RPMI7951 (cell line): ENCODE measurements around the gene NANOS3. TPM values are rescaled to one million over a fixed set of nuclear protein-coding genes. Genes with fewer than 3 reads are reported as not detected.
A peak's percentile ranks its signal among the peaks of the same experiment; 100 is the strongest.

ENCODE experiments used
- DNase-seq: peaks from one replicate; pipeline ENCODE4 v3.0.0-alpha.2; 2012; ENCODE audit warnings: low read depth
- total RNA-seq: library from RNA; depleted of rRNA; stranded (reverse); fragments of >200 nt; shearing (Covaris generic); gene quantifications from 2 replicates; pipeline ENCODE4 v1.2.3, GENCODE V29; 2014

Gene NANOS3
- total RNA-seq, 1 experiment from 2014 or later, result 1.3 TPM

- DNase-seq, result no peak
Measured at GRCh38 chr19:13885826-13886365, 9.0 kb downstream of the NANOS3 start.

GRCh38 chr19:13887018-13887436 lies 10.1 kb downstream of the NANOS3 start:
- DNase-seq, result no peak

DNA sequence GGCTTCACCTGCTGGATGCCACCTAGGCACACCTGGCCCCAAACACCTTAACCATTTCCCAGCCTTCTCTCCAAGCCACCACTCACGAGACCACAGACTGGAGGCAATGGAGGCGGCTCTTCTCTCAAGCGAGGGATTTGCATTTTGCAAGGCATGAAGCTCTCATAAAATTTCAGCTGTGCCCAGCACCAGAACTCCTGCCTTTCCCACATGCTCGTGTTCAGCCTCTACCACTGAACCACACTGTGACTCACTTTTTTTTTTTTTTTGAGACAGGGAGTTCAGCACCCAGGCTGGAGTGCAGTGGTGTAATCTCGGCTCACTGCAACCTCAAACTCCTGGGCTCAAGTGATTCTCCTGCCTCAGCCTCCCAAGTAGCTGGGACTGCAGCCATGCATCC lies 10.6 kb downstream of the NANOS3 start:
- peak; percentile 57 for DNase-seq

- no peak for DNase-seq
Measured at GRCh38 chr19:13888281-13888680, 11.3 kb downstream of the NANOS3 start.

DNA sequence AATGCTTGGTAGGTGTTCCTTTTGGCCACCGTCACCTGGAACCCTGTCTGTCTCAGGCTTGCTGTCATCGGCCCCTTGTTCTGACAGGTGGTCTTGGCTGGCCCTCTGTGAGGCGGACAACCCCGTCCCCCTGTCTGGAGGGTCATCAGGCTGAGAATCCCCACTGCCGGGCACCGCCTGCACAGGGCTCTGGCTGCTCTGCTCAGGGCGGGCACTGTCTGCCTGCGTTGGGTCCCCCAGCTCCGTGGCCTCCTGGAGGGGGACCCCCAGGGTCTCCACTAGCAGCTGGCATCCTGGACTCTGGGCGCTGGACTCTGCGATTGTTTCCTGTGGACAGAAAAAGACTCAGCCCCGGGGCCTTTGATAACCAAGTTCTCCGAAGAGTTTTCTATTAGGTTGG lies 13.2 kb downstream of the NANOS3 start:
- no peak for DNase-seq

DNA sequence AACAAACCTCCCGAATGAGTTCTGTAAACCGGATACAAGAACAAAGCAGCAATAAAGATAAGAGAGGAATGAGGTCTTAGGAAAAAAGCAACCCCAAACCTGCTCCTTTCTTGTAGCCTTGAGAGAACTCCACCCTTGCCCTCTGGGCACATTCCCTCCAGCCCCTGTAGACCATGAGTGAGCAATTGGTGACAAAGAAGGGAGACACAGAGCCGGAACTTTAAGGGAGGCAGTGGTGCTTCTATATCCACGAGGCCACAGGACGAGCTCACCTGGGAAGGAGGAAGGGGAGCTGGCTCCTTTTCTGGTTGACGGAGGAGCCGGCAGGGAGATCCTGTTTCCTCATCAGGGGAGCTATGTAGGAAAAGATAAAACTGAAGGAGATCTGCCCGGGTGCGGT lies 15.9 kb downstream of the NANOS3 start:
- DNase-seq, result no peak

- DNase-seq, result no peak
Measured at GRCh38 chr19:13894552-13894951, 17.6 kb downstream of the NANOS3 start.

DNA sequence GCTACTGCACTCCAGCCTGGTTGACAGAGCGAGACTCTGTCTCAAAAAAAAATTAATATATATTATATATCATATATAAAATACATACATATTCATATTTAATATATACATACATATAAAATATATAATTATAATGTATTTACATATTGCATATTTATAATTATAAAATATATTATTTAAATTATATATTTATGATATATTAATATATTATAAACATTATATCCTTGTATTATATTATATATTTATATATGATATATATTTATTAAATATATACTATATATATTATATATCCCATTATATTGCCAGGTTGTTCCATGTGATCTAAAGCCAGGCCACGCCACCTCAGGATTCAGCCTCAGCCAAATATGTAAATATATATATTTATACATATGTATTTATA lies 19.3 kb downstream of the NANOS3 start:
- no peak for DNase-seq

DNA sequence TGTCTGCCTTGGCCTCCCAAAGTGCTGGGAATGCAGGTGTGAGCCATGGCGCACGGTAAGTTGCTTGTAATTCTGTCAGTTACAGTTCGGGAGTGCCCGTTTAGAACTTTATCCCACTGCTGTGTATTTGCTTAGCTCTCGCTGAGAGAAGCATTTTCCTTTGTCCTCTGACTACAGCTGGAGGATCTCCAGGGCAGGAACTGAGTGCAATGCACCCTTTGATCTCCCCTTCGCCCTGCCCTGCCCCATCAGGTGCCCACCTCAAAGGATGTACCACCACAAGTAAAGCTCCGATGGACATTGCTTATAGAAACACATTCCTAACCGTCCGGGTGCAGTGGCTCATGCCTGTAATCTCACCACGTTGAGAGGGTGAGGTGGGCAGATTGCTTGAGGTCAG lies 22.5 kb downstream of the NANOS3 start:
- DNase-seq, result no peak

GRCh38 chr19:13899912-13900584 lies 23.1 kb downstream of the NANOS3 start:
- DNase-seq, result no peak

DNA sequence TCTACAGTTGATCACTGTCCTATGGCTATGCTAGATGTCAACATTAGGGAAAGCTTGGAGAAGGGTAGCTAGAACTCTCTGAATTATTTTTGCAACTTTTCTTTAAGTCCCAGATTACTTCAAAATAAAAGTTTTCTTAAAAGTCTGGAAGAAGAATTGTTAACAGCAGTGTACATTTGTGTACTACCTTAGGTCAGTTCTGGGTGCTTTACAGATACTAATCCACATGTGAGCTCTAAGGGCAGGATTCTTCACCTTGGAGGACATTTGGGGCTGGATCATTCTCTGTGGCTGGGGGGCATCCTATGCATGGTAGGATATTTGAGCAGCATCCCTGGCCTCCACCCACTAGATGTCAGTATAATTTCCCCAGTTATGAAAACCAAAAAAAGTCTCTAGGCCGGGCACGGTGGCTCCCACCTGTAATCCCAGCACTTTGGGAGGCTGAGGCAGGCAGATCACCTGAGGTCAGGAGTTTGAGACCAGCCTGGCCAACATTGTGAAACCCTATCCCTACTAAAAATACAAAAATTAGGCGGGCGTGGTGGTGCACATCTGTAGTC lies 26.1 kb downstream of the NANOS3 start:
- peak; percentile 33 for DNase-seq

- peak; percentile 84 for DNase-seq
Measured at GRCh38 chr19:13905634-13906520, 28.9 kb downstream of the NANOS3 start, which contains the start of the genes BRME1 and CC2D1A. Gene BRME1, minus strand, starts transcription at chr19:13906117. Its CDS starts 1,225 bp downstream, at chr19:13904892. Gene CC2D1A, plus strand, starts transcription at chr19:13906201. Its CDS starts 241 bp downstream, at chr19:13906442.

- DNase-seq, result no peak
Measured at GRCh38 chr19:13906521-13906904, 29.6 kb downstream of the NANOS3 start.

DNA sequence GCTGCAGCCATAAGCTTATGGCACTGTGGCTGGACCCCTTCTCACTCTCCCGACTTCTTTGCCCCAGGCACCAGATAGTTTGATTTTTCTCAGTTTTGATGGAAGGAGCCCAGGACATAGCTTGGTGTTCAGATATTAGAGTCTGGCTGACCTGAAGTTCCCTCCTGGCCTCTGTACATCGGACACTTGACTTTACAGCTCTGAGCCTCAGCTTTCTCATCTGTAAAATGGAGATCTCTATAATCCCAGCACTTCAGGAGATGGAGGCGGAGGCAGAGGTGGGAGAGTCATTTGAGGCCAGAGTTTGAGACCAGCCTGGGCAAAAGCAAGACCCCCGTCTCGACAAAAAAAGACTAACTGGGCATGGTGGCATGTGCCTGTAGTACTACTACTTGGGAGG lies 30.0 kb downstream of the NANOS3 start:
- DNase-seq, result no peak

DNA sequence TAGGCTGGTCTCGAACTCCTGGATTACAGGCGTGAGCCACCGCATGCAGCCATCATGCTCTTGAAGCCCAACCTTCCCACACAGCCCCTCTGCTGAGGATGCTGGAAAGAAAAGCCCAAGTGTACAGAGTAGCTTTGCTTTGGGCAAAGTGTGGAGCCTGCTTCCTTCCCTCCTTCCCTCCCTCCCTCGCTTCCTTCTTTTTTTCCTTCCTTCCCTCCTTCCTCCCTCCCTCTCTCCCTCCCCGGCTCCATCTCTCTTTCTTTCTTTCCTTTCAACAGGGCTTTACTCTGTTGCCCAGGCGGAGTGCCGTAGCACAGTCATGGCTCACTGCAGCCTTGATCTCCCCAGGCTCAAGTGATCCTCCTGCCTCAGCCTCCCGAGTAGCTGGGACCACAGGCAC lies 31.7 kb downstream of the NANOS3 start:
- no peak for DNase-seq

- no peak for DNase-seq
Measured at GRCh38 chr19:13909430-13909829, 32.5 kb downstream of the NANOS3 start.

DNA sequence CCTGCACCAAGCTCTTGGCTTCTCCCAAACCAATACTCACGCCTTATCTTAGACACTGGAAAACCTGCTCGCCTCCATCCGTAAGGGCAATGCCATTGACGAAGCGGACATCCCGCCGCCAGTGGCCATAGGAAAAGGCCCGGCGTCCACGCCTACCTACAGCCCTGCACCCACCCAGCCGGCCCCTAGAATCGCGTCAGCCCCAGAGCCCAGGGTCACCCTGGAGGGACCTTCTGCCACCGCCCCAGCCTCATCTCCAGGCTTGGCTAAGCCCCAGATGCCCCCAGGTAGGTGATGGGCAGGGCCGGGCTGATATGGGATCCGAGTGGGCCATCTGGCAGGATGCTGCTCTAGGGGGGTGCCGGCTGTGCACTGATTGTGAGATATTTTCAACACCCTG lies 36.4 kb downstream of the NANOS3 start:
- DNase-seq, result no peak

- DNase-seq, result no peak
Measured at GRCh38 chr19:13914777-13915176, 37.8 kb downstream of the NANOS3 start.

DNA sequence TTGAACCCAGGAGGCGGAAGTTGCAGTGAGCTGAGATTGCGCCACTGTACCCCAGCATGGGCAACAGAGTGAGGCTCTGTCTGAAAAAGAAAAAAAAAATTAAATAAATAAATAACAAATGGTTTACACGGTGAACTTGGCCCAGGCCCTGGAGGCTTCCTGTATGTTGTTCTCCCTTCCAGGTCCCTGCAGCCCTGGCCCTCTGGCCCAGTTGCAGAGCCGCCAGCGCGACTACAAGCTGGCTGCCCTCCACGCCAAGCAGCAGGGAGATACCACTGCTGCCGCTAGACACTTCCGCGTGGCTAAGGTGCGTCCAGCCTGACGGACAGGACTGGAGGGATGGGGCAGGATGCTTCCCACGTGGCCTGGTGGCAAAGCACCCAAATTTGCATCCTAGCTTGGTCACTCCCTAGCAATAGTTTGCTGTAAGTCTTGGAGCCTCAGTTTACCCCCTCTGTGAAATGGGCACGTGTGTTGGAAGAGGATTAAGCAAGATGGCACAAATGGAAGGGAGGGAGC lies 41.0 kb downstream of the NANOS3 start:
- DNase-seq, result no peak

DNA sequence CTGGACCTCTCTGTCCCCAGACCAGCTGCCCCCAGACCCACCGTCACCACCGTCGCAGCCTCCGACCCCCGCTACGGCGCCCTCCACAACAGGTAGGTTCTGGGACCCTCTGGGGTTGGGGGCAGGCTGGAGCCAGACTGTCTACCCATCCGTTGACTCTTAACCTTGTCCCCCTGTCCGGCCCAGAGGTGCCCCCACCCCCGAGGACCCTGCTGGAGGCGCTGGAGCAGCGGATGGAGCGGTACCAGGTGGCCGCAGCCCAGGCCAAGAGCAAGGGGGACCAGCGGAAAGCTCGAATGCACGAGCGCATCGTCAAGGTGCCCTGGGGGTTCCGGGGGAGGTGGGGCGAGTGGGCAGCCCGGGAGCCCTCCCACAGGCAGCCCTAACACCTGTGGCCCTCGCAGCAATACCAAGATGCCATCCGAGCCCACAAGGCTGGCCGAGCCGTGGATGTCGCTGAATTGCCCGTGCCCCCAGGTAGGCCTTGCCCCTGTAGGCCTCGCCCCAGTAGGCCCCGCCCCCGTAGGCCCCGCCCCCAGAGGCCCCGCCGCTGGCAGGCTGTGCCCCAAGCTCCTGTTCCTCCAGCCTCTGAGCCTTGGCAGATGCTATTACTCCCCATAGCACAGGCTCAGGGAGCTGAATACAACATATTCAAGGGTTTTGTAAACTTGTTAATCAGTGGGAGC lies 41.9 kb downstream of the NANOS3 start:
- no peak for DNase-seq

DNA sequence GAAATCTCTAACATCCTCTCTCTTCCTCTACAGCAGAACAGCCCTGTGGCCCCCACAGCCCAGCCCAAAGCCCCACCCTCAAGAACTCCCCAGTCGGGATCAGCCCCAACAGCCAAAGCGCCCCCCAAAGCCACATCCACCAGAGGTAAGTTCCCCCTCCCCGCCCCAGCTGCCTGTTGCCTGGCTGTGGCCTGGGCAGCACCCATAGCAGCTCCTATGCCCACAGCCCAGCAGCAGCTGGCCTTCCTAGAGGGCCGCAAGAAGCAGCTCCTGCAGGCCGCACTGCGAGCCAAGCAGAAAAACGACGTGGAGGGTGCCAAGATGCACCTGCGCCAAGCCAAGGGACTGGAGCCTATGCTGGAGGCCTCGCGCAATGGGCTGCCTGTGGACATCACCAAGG lies 43.6 kb downstream of the NANOS3 start:
- no peak for DNase-seq
